Pancreas (tissue), 10 donors: Measurements from ENCODE around the gene ME2. TPM values are rescaled to one million over a fixed set of nuclear protein-coding genes. Genes with fewer than 3 reads are reported as not detected.

Experiments
- ATAC-seq, 4 donors: fragments of 200-7000 bp; cut with Tn5 transposase; one replicate each; pipeline versions ENCODE4 v1.8.0 to v1.9.1; 2020; ENCODE audit warnings: mild to moderate bottlenecking in 4 of 4, moderate library complexity in 4 of 4
- DNase-seq, 6 donors: peaks; one replicate each; pipeline ENCODE4 v3.0.0-alpha.2; 2020
- FAIRE-seq: peaks from 2 replicates; lab custom pipeline; 2012; peaks lifted over from hg19 to GRCh38; lab: Jason Lieb, UNC
- H3K27ac ChIP-seq, 4 donors: fragments of 200-600 bp; sonication (generic); 1 replicate in 3 of 4; 2 replicates in 1 of 4; pipeline versions ENCODE4 v1.5.0 to v1.8.0; 2020
- H3K27me3 ChIP-seq, 4 donors: fragments of 200-600 bp; one replicate each; pipeline ENCODE4 v1.8.0; 2021
- H3K36me3 ChIP-seq, 3 donors: fragments of 200-600 bp; sonication (generic) in 1 of 3; one replicate each; pipeline versions ENCODE4 v1.5.0 to v1.8.0; 2020 to 2021
- H3K4me1 ChIP-seq, 3 donors: fragments of 200-600 bp; one replicate each; pipeline ENCODE4 v1.8.0; 2021
- H3K4me3 ChIP-seq, 4 donors: fragments of 200-600 bp; sonication (generic) in 2 of 4; one replicate each; pipeline versions ENCODE4 v1.5.0 to v1.8.0; 2020 to 2021
- H3K9me3 ChIP-seq, 4 donors: fragments of 200-600 bp; one replicate each; pipeline ENCODE4 v1.8.0; 2021
- CTCF ChIP-seq, 4 donors: fragments of 200-600 bp; sonication (generic) in 3 of 4; IDR thresholded peaks; one replicate each; pipeline versions ENCODE4 v1.5.0 to v1.8.0; 2021; ENCODE audit warnings: antibody characterized with exemption in 4 of 4
- WGBS, 2 donors: extraction: QIAGEN DNeasy Blood & Tissue Kit; methylation state at CpG; one replicate each; pipeline ENCODE4 v1.1.7; 2013; 5-methylcytosine and 5-hydroxymethylcytosine counted together
- intact Hi-C, 3 donors: fragments of 100-400 bp; cut with DNase I; formaldehyde crosslinking; loops; one replicate each; pipeline versions ENCODE4 v1.11.1 to v1.14.2; 2022
- polyA plus RNA-seq, 2 donors: library from polyadenylated mRNA; stranded (reverse); fragments of 200-250 nt; gene quantifications; one replicate each; pipeline ENCODE4 v1.2.3, GENCODE V29; 2013
- total RNA-seq, 6 donors: library from RNA; stranded (reverse); fragmentation: NEBNext Ultra II Directional in 4 of 6; extraction: Animal tissue kit (Norgen Biotek cat#: 25700) in 4 of 6; gene quantifications; one replicate each; pipeline versions ENCODE4 v1.2.1 to v1.2.4, GENCODE V29; 2021 to 2023
- donor health status: healthy with polysubstance abuse.
- donor health status: DM: no; HTN: no; CAD: no; lungs with moderate emphysema.
- donor health status: DM: no; HTN: no; CAD: no.
- donor health status: control.
- donor health status: control.
- donor health status: Bipolar disorder and iron deficiency.
- donor health status: DM: yes; HTN: yes; CAD: no.
- donor health status: DM: no; HTN: no; CAD: no.
- donor health status: DM: no; HTN: no; CAD: no.
- donor health status: DM: yes; HTN: yes; CAD: no.

Gene ME2
- total and polyA plus RNA-seq, 8 donors: 9.9 to 22.1 (median 17.6) TPM

- H3K4me1 ChIP-seq: peaks cover 10 to 18% (median 16%) of the 10 kb centered on the region in 3 donors
- TF ChIP-seq CTCF (IDR thresholded peaks at IDR 0.05): no peak
- no peaks in the 10 kb centered on the region for H3K27me3 ChIP-seq
- FAIRE-seq: peak; percentile 57
- peak in 1 of 6 donors; percentile 23 for DNase-seq
- ATAC-seq: peak; percentile 40 to 88 (median 72)
- H3K4me3 ChIP-seq: no peak overlapping the region
- peaks cover 0 to 36% (median 5%) of the 10 kb centered on the region in 3 donors for H3K36me3 ChIP-seq
- intact Hi-C loops: no loop called here
- no peak overlapping the region for H3K27ac ChIP-seq
- no peaks in the 10 kb centered on the region for H3K9me3 ChIP-seq
- 63 to 65% methylated on average over 4 of the region's 4 CpGs for WGBS, 2 donors
Measured at GRCh38 chr18:50973367-50974126, 94.6 kb downstream of the ME2 start.

- intact Hi-C loops: no loop called here
- Histone ChIP-seq H3K4me1 (peaks cover 0 to 3% (median 0%) of the 10 kb centered on the region in 3 donors), H3K4me3 (no peak overlapping the region), H3K27ac (no peak overlapping the region), H3K27me3 (no peaks in the 10 kb centered on the region), H3K36me3 (peaks cover 0 to 40% (median 5%) of the 10 kb centered on the region in 3 donors), H3K9me3 (no peaks in the 10 kb centered on the region)
- WGBS, 2 donors: 89 to 98% methylated on average over 5 of the region's 5 CpGs
- FAIRE-seq (no peak), DNase-seq (no peak), ATAC-seq (no peak)
- TF ChIP-seq CTCF (IDR thresholded peaks at IDR 0.05): no peak
Measured at GRCh38 chr18:50977037-50977760, 98.3 kb downstream of the ME2 start.

GRCh38 chr18:50981381-50981780 lies 102.5 kb downstream of the ME2 start:
- Histone ChIP-seq H3K27me3 (no peaks in the 10 kb centered on the region), H3K9me3 (no peaks in the 10 kb centered on the region), H3K36me3 (peaks cover 0 to 19% (median 1%) of the 10 kb centered on the region in 3 donors), H3K4me1 (peaks cover 0 to 3% (median 0%) of the 10 kb centered on the region in 3 donors), H3K4me3 (no peak overlapping the region), H3K27ac (peak overlapping the region in 2 of 4 donors; percentile 12 to 32)
- WGBS, 2 donors: 36% methylated on average over 1 of the region's 1 CpG
- TF ChIP-seq CTCF (IDR thresholded peaks at IDR 0.05): no peak
- intact Hi-C loops: no loop called here
- ATAC-seq (no peak), DNase-seq (no peak), FAIRE-seq (no peak)

- Histone ChIP-seq H3K4me3 (no peak overlapping the region), H3K4me1 (peaks cover 0 to 4% (median 0%) of the 10 kb centered on the region in 3 donors), H3K9me3 (no peaks in the 10 kb centered on the region), H3K27ac (peak overlapping the region in 1 of 4 donors; percentile 8), H3K36me3 (peaks cover 0 to 11% (median 0%) of the 10 kb centered on the region in 3 donors), H3K27me3 (no peaks in the 10 kb centered on the region)
- FAIRE-seq (no peak), DNase-seq (no peak), ATAC-seq (no peak)
- intact Hi-C loops: no loop called here
- WGBS, 2 donors: 85 to 86% methylated on average over 8 of the region's 8 CpGs
- no peak for TF ChIP-seq CTCF (IDR thresholded peaks at IDR 0.05)
Measured at GRCh38 chr18:50982086-50982801, 103.3 kb downstream of the ME2 start.
